Stimulated activated CD4-positive, alpha-beta T cell treated with anti-CD3 and anti-CD28 coated beads, Interleukin-12 subunit alpha, Interleukin-12 subunit beta, amount 100 ng/mL, for 48 hours (primary cell): ENCODE measurements around the gene LMTK2.
"Not testable (repeated sequence)": the region's sequence is repeated elsewhere in the genome, so short reads cannot be mapped to it uniquely, and the experiment has no call there.

ENCODE experiments used
- DNase-seq, 3 donors: peaks; one replicate each; pipeline ENCODE4 v3.0.0-alpha.2; 2020; ENCODE audit warnings: low read depth in 2 of 3, low spot score in 1 of 3

The LMTK2 gene

GRCh38 chr7:98217623-98218582 is 111.2 kb downstream of the LMTK2 start:
- no peak for DNase-seq

GRCh38 chr7:98219382-98219781 is 112.7 kb downstream of the LMTK2 start:
- not testable (repeated sequence) for DNase-seq

GRCh38 chr7:98221611-98222532 is 115.2 kb downstream of the LMTK2 start:
- DNase-seq = no peak

GRCh38 chr7:98222533-98223195 is 116.0 kb downstream of the LMTK2 start:
- no peak for DNase-seq

- DNase-seq = no peak
Observed at GRCh38 chr7:98223351-98223897, 116.8 kb downstream of the LMTK2 start.

- DNase-seq = no peak
Observed at GRCh38 chr7:98223898-98224700, 117.4 kb downstream of the LMTK2 start.

- no peak for DNase-seq
Observed at GRCh38 chr7:98224701-98225181, 118.1 kb downstream of the LMTK2 start.

- no peak for DNase-seq
Observed at GRCh38 chr7:98225913-98226614, 119.4 kb downstream of the LMTK2 start.

GRCh38 chr7:98227939-98228338 is 121.3 kb downstream of the LMTK2 start:
- DNase-seq = no peak

- no peak for DNase-seq
Observed at GRCh38 chr7:98228801-98229200, 122.1 kb downstream of the LMTK2 start.

- DNase-seq = no peak
Observed at GRCh38 chr7:98229441-98229840, 122.8 kb downstream of the LMTK2 start.

GRCh38 chr7:98229991-98230745 is 123.5 kb downstream of the LMTK2 start:
- DNase-seq = no peak

GRCh38 chr7:98230746-98231471 is 124.2 kb downstream of the LMTK2 start:
- DNase-seq = no peak

- no peak for DNase-seq
Observed at GRCh38 chr7:98231493-98232262, 125.0 kb downstream of the LMTK2 start.

- DNase-seq = no peak
Observed at GRCh38 chr7:98232263-98232585, 125.6 kb downstream of the LMTK2 start.

- no peak for DNase-seq
Observed at GRCh38 chr7:98232799-98233198, 126.1 kb downstream of the LMTK2 start.
